DMS79 (cell line): Measurements from ENCODE around the gene FAM161B.
A peak's percentile ranks its signal among the peaks of the same experiment; 100 is the strongest.
"Not testable (repeated sequence)": the region's sequence is repeated elsewhere in the genome, so short reads cannot be mapped to it uniquely, and the experiment has no call there.

Source experiments
- DNase-seq: peaks from one replicate; lab custom pipeline; 2025; lab: John Stamatoyannopoulos, UW

Gene FAM161B, protein sequence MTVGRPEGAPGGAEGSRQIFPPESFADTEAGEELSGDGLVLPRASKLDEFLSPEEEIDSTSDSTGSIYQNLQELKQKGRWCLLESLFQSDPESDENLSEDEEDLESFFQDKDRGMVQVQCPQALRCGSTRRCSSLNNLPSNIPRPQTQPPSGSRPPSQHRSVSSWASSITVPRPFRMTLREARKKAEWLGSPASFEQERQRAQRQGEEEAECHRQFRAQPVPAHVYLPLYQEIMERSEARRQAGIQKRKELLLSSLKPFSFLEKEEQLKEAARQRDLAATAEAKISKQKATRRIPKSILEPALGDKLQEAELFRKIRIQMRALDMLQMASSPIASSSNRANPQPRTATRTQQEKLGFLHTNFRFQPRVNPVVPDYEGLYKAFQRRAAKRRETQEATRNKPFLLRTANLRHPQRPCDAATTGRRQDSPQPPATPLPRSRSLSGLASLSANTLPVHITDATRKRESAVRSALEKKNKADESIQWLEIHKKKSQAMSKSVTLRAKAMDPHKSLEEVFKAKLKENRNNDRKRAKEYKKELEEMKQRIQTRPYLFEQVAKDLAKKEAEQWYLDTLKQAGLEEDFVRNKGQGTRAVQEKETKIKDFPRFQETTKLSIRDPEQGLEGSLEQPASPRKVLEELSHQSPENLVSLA

DNA sequence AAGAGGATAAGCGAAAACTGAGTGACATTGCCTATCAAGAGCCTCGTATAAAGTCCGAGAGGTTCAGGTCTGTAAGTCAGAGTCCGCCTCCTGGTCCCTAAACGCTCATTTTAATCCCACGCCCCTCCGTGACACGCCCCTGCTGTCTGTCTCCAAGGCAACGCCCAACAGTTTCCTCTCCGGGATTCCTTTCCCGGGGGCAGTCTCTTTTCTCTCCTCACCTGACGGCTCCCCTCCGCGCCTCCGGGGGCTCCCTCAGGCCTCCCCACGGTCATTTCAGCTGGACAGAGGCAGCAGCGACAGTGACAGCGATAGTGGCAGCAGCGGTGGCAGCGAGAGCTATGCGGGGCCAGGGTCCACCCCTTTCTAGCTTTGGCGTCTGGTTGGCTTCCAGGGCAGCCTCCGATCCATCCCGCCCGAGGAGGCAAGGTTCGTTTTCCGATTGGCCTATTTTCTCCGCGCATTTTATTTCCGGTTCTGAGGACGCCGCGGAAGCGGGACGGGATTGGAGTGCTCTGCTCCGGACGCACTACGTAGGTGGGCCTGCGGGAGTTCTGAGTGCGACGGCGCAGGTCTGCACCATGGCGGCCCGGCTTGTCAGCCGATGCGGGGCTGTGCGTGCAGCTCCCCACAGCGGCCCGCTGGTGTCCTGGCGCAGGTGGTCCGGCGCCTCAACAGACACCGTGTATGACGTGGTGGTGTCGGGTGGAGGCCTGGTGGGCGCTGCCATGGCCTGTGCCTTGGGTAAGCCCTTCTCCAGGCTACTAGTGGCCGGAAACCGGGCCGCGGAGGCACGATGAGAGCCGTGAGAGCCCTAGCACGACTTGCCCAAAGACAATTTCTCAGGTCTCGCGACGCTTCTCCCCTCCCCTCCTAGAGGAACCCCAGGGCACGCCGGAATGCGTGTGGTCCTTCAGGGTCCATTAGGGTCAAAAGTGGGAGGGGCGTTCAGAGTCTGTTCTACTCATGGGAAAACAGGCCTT, at the start of gene FAM161B, which contains the start of gene COQ6:
Gene FAM161B (minus strand): TSS at position 343 of the 983 bp plus-strand sequence. CDS start 68 bp downstream, at position 275.
Gene COQ6 (plus strand): TSS at position 551 of the 983 bp plus-strand sequence. CDS start 31 bp downstream, at position 582.
- peak; percentile 99 for DNase-seq

DNA sequence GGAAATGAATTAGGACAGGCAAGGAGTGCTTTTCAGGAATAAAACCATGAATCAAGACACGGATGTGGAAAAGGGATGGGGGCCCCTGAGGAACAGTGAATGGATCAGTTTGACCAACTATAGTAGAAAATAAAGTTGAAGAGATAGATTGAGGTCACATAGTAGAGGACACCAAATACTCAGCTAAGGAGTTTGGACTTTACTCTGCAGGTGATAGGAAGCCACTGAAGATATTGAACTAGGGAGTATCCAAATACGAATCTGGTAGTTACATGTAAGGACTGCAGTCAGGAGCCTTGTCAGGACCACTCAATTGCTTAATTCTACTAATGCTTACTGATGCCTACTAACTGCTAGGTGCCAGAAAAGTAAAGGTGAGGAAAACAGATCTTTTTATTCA, 48.8 kb upstream of the FAM161B start:
- DNase-seq = no peak

DNA sequence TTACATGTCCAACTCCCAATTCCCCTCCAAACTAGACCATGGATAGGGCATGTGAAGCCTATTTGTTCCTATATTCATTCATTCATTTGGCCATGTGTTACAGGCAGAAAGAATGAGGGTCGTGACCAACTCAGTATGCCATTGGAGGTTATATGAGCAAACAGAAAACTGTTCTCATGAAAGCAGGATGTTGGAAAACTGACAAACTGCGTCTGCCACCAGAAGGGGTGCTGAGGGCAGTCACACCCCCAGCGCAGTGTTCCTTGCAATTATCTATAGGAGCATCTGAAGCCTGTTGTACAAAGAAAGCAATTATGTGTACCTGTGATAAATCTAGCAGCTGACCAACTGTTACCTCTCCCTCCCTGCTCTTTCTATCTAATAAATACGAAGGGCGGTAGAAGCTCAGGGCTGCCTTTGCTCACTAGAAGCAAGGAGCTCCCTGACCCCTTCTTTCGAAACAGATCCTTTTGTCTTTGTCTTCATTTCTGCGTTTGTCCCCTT, 48.1 kb upstream of the FAM161B start:
- no peak for DNase-seq

DNA sequence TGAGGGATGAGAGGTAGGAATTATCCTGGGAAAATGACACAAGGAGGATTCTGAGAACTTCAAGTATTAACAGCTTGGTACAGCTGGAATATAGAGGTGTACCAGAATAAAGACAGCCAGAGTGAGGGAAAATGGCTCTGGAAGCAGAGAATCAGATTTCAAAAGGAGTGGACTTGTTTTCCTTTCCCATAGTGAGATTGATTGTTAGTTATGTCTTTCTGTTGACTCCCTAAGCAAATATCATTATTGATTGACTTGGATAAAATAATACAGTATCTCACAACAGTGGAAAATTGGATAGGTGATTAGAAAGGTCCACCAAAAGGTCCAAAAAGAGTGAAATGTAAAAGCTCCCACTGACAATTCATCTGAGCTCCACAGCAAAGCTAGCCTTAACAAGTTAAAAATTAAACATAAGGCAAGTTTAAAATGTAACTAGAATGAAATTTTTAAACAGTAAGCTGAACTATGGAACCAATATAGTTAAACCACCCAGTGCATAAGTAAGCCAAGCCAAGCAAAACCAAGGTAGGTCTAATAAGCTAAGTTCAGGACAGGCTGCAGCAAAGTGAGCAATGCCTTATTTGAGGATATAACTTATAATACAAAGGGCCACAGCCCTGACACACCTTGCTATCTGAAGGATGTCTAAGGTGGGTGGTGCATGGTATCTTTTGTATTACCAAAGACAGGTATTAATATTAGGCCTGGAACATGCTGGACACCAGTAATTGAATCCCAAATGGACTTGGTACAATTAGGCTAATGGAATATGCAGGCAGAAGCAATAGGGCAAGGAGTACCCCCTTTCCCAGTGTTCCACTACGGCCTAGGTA, 47.4 kb upstream of the FAM161B start:
- DNase-seq = no peak

DNA sequence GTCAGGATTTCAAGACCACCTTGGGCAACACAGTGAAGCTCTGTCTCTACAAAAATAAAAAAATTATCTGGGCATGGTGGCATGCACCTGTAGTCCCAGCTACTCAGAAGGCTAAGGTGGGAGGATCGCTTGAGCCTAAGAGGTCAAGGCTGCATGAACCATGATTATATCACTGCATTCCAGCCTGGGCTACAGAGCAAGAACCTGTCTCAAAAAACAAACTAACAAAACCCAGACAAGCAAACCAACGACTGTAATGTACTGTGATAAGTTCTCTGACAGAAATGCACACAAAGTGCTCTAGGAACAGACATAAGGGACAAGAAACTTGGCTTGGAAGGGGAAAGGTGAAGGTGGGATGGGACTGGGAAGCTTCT, 46.8 kb upstream of the FAM161B start:
- no peak for DNase-seq

DNA sequence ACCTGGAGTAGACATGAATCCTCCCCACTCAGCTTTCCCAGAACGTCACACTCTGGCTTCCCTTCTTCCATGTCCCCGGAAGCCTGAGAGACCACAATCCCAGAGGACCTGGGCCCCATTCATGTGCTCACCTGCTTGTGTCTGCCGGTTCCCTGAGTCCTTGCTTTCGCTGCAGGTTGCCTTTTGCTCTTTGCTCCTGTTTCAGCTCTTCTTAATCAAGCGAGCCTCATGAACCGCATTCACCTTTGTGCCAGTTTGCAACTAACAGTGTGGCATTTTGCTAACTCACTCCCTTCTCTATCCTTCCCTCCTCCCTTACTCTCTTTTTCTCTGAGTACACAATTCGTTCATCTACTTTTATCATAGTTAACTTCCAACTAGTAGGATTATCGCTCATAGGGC, 46.1 kb upstream of the FAM161B start:
- DNase-seq = no peak

DNA sequence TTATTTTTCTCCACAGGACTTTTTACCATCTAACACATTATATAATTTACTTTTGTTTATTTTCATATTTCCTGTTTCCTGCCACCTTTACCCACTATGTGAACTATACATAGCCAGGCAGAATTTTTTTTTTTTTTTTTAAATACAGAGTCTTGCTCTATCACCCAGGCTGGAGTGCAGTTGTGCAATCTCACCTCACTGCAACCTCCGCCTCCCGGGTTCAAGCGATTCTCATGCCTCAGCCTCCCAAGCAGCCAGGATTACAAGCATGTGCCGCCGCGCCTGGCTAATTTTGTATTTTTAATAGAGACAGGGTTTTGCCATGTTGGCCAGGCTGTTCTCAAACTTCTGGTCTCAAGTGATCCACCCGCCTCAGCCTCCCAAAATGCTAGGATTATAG, 45.0 kb upstream of the FAM161B start:
- not testable (repeated sequence) for DNase-seq

DNA sequence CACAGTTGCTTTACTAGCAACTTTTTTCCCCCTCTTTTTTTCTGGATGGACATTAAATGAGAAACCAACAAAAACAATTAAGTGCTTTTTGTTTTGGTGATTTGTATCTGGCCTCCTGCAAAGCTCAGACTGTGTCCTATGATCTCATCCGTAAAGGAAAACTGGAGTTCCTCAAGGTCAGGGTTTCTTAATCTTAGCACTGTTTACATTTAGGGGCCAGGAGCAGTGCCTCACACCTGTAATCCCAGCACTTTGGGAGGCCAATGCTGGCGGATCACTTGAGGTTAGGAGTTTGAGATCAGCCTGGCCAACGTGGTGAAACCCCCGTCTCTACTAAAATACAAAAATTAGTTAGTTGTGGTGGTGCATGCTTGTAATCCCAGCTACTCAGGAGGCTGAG, 41.2 kb upstream of the FAM161B start:
- DNase-seq = no peak

DNA sequence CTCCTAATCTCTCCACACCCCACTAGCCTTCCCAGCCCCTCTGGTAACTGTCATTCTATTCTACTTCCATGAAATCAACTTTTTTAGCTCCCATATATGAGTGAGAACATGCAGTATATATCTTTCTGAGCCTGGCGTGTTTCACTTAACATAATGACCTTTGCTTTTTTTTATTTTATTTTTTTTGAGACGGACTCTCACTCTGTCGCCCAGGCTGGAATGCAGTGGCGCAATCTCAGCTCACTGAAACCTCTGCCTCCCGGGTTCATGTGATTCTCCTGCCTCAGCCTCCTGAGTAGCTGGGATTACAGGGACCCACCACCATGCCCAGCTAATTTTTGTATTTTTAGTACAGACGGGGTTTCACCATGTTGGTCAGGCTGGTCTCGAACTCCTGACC, 38.8 kb upstream of the FAM161B start:
- not testable (repeated sequence) for DNase-seq

DNA sequence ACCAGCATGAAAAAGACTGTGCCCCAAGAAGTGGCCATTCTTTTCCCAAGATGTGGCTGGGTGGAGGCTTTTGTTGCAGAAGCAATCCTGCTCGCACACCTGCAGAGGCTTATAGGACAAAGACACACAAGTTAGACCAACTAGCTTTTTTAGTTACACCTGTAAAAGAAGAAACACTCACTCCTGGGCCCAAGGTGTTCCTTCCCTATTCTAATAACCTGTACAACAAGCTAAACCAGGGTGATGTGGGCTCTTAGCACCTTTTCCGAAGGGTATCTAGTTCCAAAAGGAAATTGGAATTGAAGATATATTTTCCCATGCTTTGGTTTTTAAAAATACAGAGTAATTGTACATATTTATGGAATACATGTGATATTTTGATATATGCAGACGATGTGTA, 38.2 kb upstream of the FAM161B start:
- no peak for DNase-seq

DNA sequence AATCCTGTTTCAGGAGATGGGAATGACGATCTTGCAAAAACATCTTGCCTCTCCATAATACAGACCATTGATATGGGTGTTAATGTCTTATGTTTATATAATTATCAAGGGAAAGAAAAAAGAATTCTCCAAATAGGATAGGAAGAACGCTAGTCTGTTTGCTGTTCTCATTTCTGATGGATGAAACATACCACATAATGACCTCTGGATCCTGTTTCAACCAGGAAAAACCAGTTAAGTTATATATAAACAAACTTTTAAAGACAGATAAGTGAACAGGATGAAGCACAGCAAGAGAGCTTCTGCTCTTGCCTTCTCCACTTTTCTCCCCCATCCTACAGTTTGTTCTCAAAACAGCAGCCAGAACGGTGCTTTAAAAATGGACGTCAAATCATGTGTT, 28.0 kb upstream of the FAM161B start:
- DNase-seq = no peak

DNA sequence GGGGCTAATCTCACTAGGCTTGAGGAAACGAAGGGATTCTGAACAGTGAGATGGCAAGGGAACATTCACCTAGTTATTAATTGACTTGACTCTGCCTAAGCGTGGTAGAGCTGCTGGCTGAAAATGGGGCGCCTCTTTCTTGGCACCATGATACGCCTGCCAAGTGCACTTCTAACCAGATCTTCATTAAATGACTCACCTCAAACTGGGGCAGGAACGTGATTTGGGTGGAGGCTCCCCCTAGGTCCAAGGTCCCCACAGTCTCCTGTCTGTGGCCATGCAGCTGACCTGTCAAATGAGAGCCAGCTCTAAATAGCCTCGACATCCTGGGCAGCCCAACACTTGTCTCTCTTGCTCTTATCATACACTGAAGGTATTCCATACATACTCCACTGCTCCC, 26.2 kb upstream of the FAM161B start:
- no peak for DNase-seq

DNA sequence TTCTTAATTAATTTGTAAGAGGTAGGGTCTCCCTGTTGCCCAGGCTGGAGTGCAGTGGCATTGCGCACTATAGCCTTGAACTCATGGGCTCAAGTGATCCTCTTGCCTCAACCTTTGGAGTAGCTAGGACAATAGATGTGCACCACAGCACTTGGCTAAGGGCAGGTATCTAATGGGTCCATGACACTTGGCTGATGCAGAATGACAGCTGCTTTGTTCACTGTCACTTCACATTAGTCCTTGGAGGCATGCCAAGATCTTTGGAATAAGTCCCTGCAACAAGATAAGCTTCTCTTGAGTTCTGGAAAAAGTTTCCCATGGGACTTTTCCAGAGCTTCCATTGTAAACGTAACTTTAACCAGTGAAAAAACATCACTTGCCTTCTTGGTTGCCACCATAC, 23.6 kb upstream of the FAM161B start:
- DNase-seq = peak; percentile 8

DNA sequence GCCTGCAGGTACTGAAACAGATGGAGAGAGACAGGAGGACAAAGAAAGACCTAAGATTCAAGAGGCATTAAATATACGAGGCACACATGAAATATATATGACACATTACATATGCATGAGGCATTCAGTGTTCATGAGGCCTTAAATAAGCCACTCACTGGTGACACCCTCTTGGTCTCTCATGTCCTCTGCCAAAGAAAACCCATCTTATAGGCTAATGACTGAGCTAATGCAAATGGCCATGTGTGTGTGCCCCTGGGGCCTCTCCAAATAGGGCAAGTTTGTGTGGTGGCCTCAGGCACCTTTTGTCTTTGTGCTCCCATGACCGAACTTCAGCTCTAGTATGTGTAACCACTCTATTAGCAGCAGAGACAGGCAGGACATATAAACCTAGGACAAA, 19.0 kb upstream of the FAM161B start:
- no peak for DNase-seq

DNA sequence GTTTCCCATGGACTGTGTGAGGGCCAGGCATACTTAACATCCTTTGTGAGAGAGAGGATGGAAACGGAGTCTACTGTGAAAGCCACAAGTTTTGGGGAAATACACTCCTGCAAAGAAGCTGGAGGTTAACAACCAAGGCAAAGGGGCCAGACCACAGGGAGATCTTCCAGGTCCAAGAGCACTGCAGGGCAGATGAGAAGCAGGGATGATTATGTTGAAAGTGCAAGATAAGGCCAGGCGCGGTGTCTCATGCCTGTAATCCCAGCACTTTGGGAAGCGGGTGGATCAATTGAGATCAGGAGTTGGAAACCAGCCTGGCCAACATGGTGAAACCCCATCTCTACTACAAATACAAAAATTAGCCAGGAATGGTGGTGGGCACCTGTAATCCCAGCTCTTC, 15.3 kb upstream of the FAM161B start:
- no peak for DNase-seq

DNA sequence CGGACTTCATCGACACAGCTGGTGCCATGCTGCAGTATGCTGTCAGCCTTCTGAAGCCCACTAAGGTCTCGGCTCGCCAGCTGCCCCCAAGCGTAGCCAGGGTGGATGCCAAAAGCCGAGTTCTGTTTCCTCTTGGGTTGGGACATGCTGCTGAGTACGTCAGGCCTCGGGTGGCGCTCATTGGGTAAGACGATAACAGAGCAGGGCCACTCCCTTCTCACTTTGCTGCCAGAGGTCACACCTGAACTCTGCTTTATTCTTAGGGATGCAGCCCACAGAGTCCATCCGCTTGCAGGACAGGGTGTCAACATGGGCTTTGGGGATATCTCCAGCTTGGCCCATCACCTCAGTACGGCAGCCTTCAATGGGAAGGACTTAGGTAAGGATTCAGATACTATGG, 11.3 kb upstream of the FAM161B start:
- no peak for DNase-seq

DNA sequence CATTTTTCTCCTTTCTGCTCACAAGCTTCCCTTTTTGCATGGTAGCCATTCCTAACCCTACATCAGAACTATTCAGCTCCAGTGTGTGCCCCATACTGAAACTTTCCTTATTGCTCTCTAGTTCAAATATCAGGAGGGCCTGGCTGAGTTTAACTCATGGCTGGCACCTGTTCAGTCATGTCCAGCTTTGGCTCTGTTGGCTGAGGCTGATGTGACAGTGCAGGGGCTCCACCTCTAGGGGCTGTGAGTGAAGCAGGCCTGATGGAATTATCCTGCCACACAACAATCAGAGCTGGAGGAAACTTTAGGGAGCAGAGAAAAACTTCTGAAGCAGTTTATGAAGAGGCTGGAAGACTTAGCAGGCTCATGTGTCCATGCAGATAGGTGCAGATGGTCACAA, 8.7 kb upstream of the FAM161B start:
- DNase-seq = no peak

DNA sequence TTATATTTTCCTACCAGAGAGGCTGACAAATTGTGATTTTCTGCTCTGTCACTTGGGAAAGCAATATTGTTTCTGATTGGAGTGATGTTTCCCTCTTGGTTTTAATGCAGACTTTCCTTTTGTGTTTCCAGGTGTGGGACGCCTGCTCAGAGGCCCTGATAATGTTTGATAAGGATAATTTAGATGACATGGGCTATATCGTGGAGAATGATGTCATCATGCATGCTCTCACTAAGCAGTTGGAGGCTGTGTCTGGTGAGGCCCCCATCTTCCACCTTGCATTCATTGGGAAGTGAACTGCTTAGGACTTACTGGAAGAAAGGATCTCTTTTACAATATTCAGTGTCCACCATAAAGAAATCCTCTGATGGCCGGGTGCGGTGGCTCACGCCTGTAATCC, 5.8 kb upstream of the FAM161B start:
- DNase-seq = no peak

DNA sequence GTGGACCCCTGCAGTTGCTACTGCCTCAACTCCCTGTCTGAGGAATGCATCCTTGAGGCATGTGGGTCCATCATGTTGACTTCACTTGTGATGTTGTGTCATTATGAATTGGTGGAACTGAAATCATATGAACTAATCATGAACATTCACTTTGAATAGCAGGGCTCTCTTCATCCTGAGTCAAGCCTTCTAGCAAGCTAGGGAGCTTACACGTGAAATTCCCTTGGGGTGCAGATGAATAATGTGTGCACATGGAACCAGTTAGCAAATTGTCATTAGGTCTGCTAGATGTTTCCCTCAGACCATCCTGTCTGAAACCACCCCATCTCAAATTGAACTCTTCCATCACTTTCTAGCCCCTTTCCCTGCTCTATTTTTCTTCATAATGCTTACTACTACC, 3.8 kb upstream of the FAM161B start:
- DNase-seq = no peak

DNA sequence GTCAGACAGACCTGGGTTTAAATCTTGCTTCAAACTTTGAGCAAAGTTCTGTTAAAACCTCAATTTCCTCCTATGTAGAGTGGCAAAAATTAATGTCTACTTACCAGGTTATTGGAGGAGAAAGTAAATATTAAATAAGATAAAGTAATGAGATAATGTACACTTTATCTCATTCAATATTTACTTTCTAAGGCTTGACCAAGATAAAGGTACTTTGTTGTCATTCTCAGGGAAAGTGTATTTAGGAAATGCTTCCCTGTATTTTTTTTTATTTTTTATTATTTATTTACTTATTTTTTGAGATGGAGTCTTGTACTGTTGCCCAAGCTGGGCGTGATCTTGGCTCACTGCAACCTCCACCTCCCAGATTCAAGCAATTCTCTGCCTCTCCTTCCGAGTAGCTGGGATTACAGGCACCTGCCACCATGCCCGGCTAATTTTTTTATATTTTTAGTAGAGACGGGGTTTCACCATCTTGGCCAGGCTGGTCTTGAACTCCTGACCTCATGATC, 4.7 kb downstream of the FAM161B start:
- no peak for DNase-seq
